HCT116 (cell line): ENCODE measurements around the gene CCNK. TPM values are rescaled to one million over a fixed set of nuclear protein-coding genes. Genes with fewer than 3 reads are reported as not detected.

Experiments
- ATAC-seq: fragments of 200-7000 bp; cut with Tn5 transposase; 2 replicates; pipeline ENCODE4 v1.9.1; 2020; ENCODE audit warnings: mild to moderate bottlenecking, moderate library complexity
- BruUV-seq: library from RNA; stranded (reverse); fragments of 400-500 nt; replicated peaks from 2 replicates; lab custom pipeline; 2021; lab: Mats Ljungman, UMichigan
- CTCF ChIA-PET: fragments of 300-600 bp; sonication (Branson Sonifier 250); formaldehyde crosslinking; loops from one replicate; lab custom pipeline; 2021; ENCODE audit warnings: antibody characterized with exemption; lab: Charles Lee
- POLR2A ChIA-PET: fragments of 300-600, 350-600 bp; sonication (Branson Sonifier 250); formaldehyde crosslinking; loops from one replicate; lab custom pipeline; 2021; ENCODE audit warnings: antibody characterized with exemption; lab: Charles Lee
- RAD21 ChIA-PET, 2 experiments: fragments of 300-600 bp; sonication (Branson Sonifier 250); formaldehyde crosslinking; loops; one replicate each; lab custom pipeline; 2023; ENCODE audit warnings: low total read pairs in 2 of 2; ENCODE audit not compliant: uncharacterized antibody in 2 of 2, unreplicated experiment in 2 of 2, low non-redundant PET in 1 of 2; lab: Charles Lee
- DNase-seq: peaks from one replicate; pipeline ENCODE4 v3.0.0-alpha.2; 2010; ENCODE audit warnings: low read depth, low spot score
- H2AFZ ChIP-seq: fragments of 200-600 bp; shearing (Covaris generic), sonication (generic); 2 replicates; pipeline ENCODE4 v1.6.1; 2017; ENCODE audit warnings: low read depth, mixed run types, mixed read lengths, antibody characterized with exemption, low read length; ENCODE audit not compliant: poor library complexity, severe bottlenecking
- H3K27ac ChIP-seq: 2 replicates; pipeline ENCODE4 v1.5.1; 2012; ENCODE audit warnings: low read depth, low read length
- H3K27me3 ChIP-seq: fragments of 200-600 bp; sonication (generic); 2 replicates; pipeline ENCODE4 v1.6.1; 2016; ENCODE audit warnings: mixed run types, low read length, mixed read lengths; ENCODE audit not compliant: insufficient read depth
- H3K36me3 ChIP-seq, 2 experiments: fragments of 200-500 bp in 1 of 2; fragments of 200-600 bp in 1 of 2; sonication (Bioruptor generic) in 1 of 2; sonication (generic) in 1 of 2; 2 replicates each; pipeline versions ENCODE4 v1.5.1 to v1.6.1; 2014 to 2016; ENCODE audit warnings: low read length in 2 of 2, inconsistent platforms in 1 of 2, mixed read lengths in 1 of 2, mixed run types in 1 of 2; ENCODE audit not compliant: insufficient read depth in 2 of 2, control insufficient read depth in 1 of 2
- H3K4me1 ChIP-seq, 2 experiments: fragments of 200-600 bp in 1 of 2; sonication (generic) in 1 of 2; 2 replicates each; pipeline versions ENCODE4 v1.5.1 to v1.6.1; 2012 to 2017; ENCODE audit warnings: low read length in 2 of 2, inconsistent platforms in 1 of 2, mild to moderate bottlenecking in 1 of 2, mixed read lengths in 1 of 2, mixed run types in 1 of 2, moderate library complexity in 1 of 2; ENCODE audit not compliant: insufficient read depth in 2 of 2, control insufficient read depth in 1 of 2
- H3K4me2 ChIP-seq: fragments of 200-600 bp; sonication (generic); 2 replicates; pipeline ENCODE4 v1.6.1; 2017; ENCODE audit warnings: mixed run types, low read length, mixed read lengths
- H3K4me3 ChIP-seq, 2 experiments: fragments of 200-600 bp in 1 of 2; sonication (generic) in 1 of 2; replicated peaks in 1 of 2; 2 replicates each; pipeline ENCODE4 v1.5.1; 2011 to 2016; ENCODE audit warnings: low read length in 2 of 2, control low read depth in 1 of 2, low read depth in 1 of 2, mild to moderate bottlenecking in 1 of 2, mixed read lengths in 1 of 2, mixed run types in 1 of 2
- H3K79me2 ChIP-seq: fragments of 200-600 bp; sonication (generic); 2 replicates; pipeline ENCODE4 v1.6.1; 2017; ENCODE audit warnings: mild to moderate bottlenecking, mixed run types, low read length, moderate library complexity, mixed read lengths; ENCODE audit not compliant: insufficient read depth
- H3K9ac ChIP-seq: fragments of 200-600 bp; sonication (generic); 2 replicates; pipeline ENCODE4 v1.6.1; 2016; ENCODE audit warnings: low read length, mixed read lengths
- H3K9me2 ChIP-seq: fragments of 200-600 bp; sonication (generic), shearing (Covaris generic); 2 replicates; pipeline ENCODE4 v1.6.1; 2017; ENCODE audit warnings: mixed run types, mild to moderate bottlenecking, moderate library complexity; ENCODE audit not compliant: insufficient read depth
- H3K9me3 ChIP-seq, 2 experiments: fragments of 200-500 bp in 1 of 2; fragments of 200-600 bp in 1 of 2; sonication (Bioruptor generic) in 1 of 2; sonication (generic) in 1 of 2; 2 replicates each; pipeline ENCODE4 v1.6.1; 2014 to 2017; ENCODE audit warnings: low read length in 2 of 2, mixed read lengths in 2 of 2, inconsistent platforms in 1 of 2, low read depth in 1 of 2, mild to moderate bottlenecking in 1 of 2, mixed run types in 1 of 2, moderate library complexity in 1 of 2; ENCODE audit not compliant: control insufficient read depth in 1 of 2, insufficient read depth in 1 of 2
- H4K20me1 ChIP-seq: fragments of 200-600 bp; sonication (generic), shearing (Covaris generic); 2 replicates; pipeline ENCODE4 v1.6.1; 2017; ENCODE audit warnings: mixed run types, mild to moderate bottlenecking, moderate library complexity; ENCODE audit not compliant: insufficient read depth
- CBX3 ChIP-seq: IDR thresholded peaks from 2 replicates; pipeline ENCODE4 v1.6.1; 2012; ENCODE audit warnings: low read depth
- CEBPB ChIP-seq: IDR thresholded peaks from 2 replicates; pipeline ENCODE4 v1.6.1; 2012; ENCODE audit warnings: low read depth
- CTCF ChIP-seq, 3 experiments: fragments of 200-600 bp in 1 of 3; sonication (generic) in 1 of 3; IDR thresholded peaks in 2 of 3; conservative IDR thresholded peaks in 1 of 3; 2 replicates each; pipeline ENCODE4 v1.5.1; 2012 to 2017; ENCODE audit warnings: low read depth in 2 of 3, low read length in 2 of 3, antibody characterized with exemption in 1 of 3, borderline replicate concordance in 1 of 3, control low read depth in 1 of 3, mild to moderate bottlenecking in 1 of 3, mixed read lengths in 1 of 3, mixed run types in 1 of 3, moderate library complexity in 1 of 3; ENCODE audit not compliant: insufficient read depth in 1 of 3
- EGR1 ChIP-seq: IDR thresholded peaks from 2 replicates; pipeline ENCODE4 v1.6.1; 2012; ENCODE audit warnings: low read depth
- ELF1 ChIP-seq: IDR thresholded peaks from 2 replicates; pipeline ENCODE4 v1.6.1; 2012; ENCODE audit warnings: low read depth, borderline replicate concordance
- EZH2 ChIP-seq: fragments of 200-600 bp; sonication (generic); IDR thresholded peaks from 2 replicates; pipeline ENCODE4 v1.6.1; 2017; ENCODE audit warnings: antibody characterized with exemption, mixed run types
- FOSL1 ChIP-seq: IDR thresholded peaks from 2 replicates; pipeline ENCODE4 v1.6.1; 2012; ENCODE audit warnings: low read depth
- JUND ChIP-seq: IDR thresholded peaks from 2 replicates; pipeline ENCODE4 v1.6.1; 2012
- MAX ChIP-seq: IDR thresholded peaks from 2 replicates; pipeline ENCODE4 v1.6.1; 2012
- POLR2A ChIP-seq: IDR thresholded peaks from 2 replicates; pipeline ENCODE4 v1.7.0; 2011; ENCODE audit warnings: borderline replicate concordance; ENCODE audit not compliant: insufficient read depth, insufficient read length; ENCODE audit errors: extremely low read depth
- SIN3A ChIP-seq: IDR thresholded peaks from 2 replicates; pipeline ENCODE4 v1.6.1; 2012; ENCODE audit warnings: low read depth
- SRF ChIP-seq: IDR thresholded peaks from 2 replicates; pipeline ENCODE4 v1.6.1; 2012; ENCODE audit warnings: low read depth
- TCF7L2 ChIP-seq: IDR thresholded peaks from 2 replicates; pipeline ENCODE4 v1.7.0; 2011; ENCODE audit warnings: borderline replicate concordance, inconsistent platforms; ENCODE audit not compliant: insufficient read depth, insufficient read length; ENCODE audit errors: extremely low read depth
- YY1 ChIP-seq: IDR thresholded peaks from 2 replicates; pipeline ENCODE4 v1.6.1; 2011; ENCODE audit warnings: low read length, low read depth, moderate library complexity, mild to moderate bottlenecking; ENCODE audit not compliant: insufficient replicate concordance; ENCODE audit errors: extremely low read depth
- ZFX ChIP-seq: fragments of 450-650 bp; IDR thresholded peaks from 2 replicates; pipeline ENCODE4 v1.6.1; 2017
- ZNF274 ChIP-seq: fragments of 200-500 bp; sonication (Bioruptor generic); IDR thresholded peaks from 2 replicates; pipeline ENCODE4 v1.6.1; 2014; ENCODE audit warnings: mild to moderate bottlenecking, low read depth, low read length, inconsistent platforms
- intact Hi-C: fragments of 100-400 bp; cut with micrococcal nuclease; formaldehyde crosslinking; loops from 2 replicates; pipeline ENCODE4 v1.10.0; 2022
- total RNA-seq: library from RNA; stranded (reverse); gene quantifications from one replicate; pipeline ENCODE4 v1.2.1, GENCODE V29; 2021; ENCODE audit not compliant: unreplicated experiment

CCNK gene
- total RNA-seq, 1 experiment from 2014 or later = 68.2 TPM

- DNase-seq = no peak
- Histone ChIP-seq H3K9me2 (no peaks in the 10 kb centered on the region), H3K79me2 (peaks cover 27% of the 10 kb centered on the region; the same call in 1 of the 2 replicates), H3K4me3 (no peak overlapping the region), H3K27ac (no peak overlapping the region), H2AFZ (no peak overlapping the region), H3K4me1 (peaks cover 18 to 35% of the 10 kb centered on the region in 2 experiments), H4K20me1 (no peaks in the 10 kb centered on the region), H3K4me2 (peak overlapping the region; percentile 61)
- BruUV-seq = no TSS peak
- RAD21 ChIA-PET = no interaction called here
- CTCF ChIA-PET = no interaction called here
- TF ChIP-seq POLR2A (no peak), JUND (no peak), EGR1 (no peak), YY1 (no peak), EZH2 (no peak), SIN3A (no peak), CEBPB (no peak), TCF7L2 (no peak), MAX (no peak), CBX3 (no peak), ZNF274 (no peak), SRF (no peak), ZFX (no peak), ELF1 (no peak), FOSL1 (no peak; the same call in 1 of the 2 replicates)
- TF ChIP-seq, all 23 proteins: peak for 0
- Histone ChIP-seq H3K36me3 (no peaks in the 10 kb centered on the region), H3K9ac (peak overlapping the region; percentile 25; the same call in 1 of the 2 replicates), H3K27me3 (no peaks in the 10 kb centered on the region), H3K9me3 (no peaks in the 10 kb centered on the region)
- intact Hi-C loops = no loop called here
- peak; percentile 84 for ATAC-seq
- POLR2A ChIA-PET = no interaction called here
Observed at GRCh38 chr14:99537399-99537798, 56.2 kb downstream of the CCNK start.

- intact Hi-C loops = no loop called here
- no peaks in the 10 kb centered on the region for H3K9me3 ChIP-seq
- no peak for DNase-seq
- no peak overlapping the region for H3K9ac ChIP-seq
- H3K36me3 ChIP-seq = no peaks in the 10 kb centered on the region
- ATAC-seq = peak; percentile 70
- no peak for TF ChIP-seq EGR1
- TF ChIP-seq CTCF (IDR thresholded peaks at IDR 0.05 in 2 of 3, conservative IDR thresholded peaks at IDR 0.05 in 1 of 3; ENCODE audit: borderline replicate concordance in 1 of 3, insufficient read depth in 1 of 3, low read depth in 2 of 3, low read length in 2 of 3) = peak in 2 of 3 experiments; percentile 22 to 28; a peak in 4 of 6 replicates
- H3K4me3 ChIP-seq = no peak overlapping the region
- no peak overlapping the region for H2AFZ ChIP-seq
- peaks cover 31% of the 10 kb centered on the region for H3K79me2 ChIP-seq
- no peaks in the 10 kb centered on the region for H4K20me1 ChIP-seq
- H3K4me2 ChIP-seq = peak overlapping the region; percentile 61
- H3K27ac ChIP-seq = no peak overlapping the region
- RAD21 ChIA-PET = no interaction called here
- peaks cover 18 to 35% of the 10 kb centered on the region in 2 experiments for H3K4me1 ChIP-seq
- no TSS peak for BruUV-seq
- no peaks in the 10 kb centered on the region for H3K27me3 ChIP-seq
- POLR2A ChIA-PET = no interaction called here
- CTCF ChIA-PET = no interaction called here
- H3K9me2 ChIP-seq = no peaks in the 10 kb centered on the region
Observed at GRCh38 chr14:99538275-99538674, 57.1 kb downstream of the CCNK start.
